Measurements from ENCODE around the gene IL17C. TPM values are rescaled to one million over a fixed set of nuclear protein-coding genes. Genes with fewer than 3 reads are reported as not detected.

The IL17C gene
- total and polyA plus RNA-seq, 12 donors = not detected

- Histone ChIP-seq H3K27me3 (no peaks in the 10 kb centered on the region), H3K27ac (no peak overlapping the region), H3K4me1 (replicated peaks in 1 of 2) (peaks cover 0 to 6% of the 10 kb centered on the region in 2 donors), H3K9me3 (replicated peaks in 1 of 3) (no peaks in the 10 kb centered on the region), H3K4me3 (no peak overlapping the region), H3K36me3 (replicated peaks in 1 of 2) (peaks cover 0 to 64% of the 10 kb centered on the region in 2 donors)
- intact Hi-C loops (cut with DNase I) = no loop called here
- no peak for DNase-seq
- no peak for TF ChIP-seq POLR2A (IDR thresholded peaks at IDR 0.05)
- TF ChIP-seq CTCF (IDR thresholded peaks at IDR 0.05) = no peak
- 84 to 97% (median 85%) methylated on average over 8 to 9 of the region's 9 CpGs for WGBS, 4 donors
Observed at GRCh38 chr16:88629835-88630234, 8.5 kb upstream of the IL17C start.

- H3K4me1 ChIP-seq (replicated peaks in 1 of 2) = peaks cover 0 to 6% of the 10 kb centered on the region in 2 donors
- TF ChIP-seq CTCF (IDR thresholded peaks at IDR 0.05) (no peak), POLR2A (IDR thresholded peaks at IDR 0.05) (no peak)
- no peak overlapping the region for H3K4me3 ChIP-seq
- intact Hi-C loops (cut with DNase I) = no loop called here
- peaks cover 0 to 58% of the 10 kb centered on the region in 2 donors for H3K36me3 ChIP-seq (replicated peaks in 1 of 2)
- H3K9me3 ChIP-seq (replicated peaks in 1 of 3) = no peaks in the 10 kb centered on the region
- H3K27me3 ChIP-seq = no peaks in the 10 kb centered on the region
- WGBS, 4 donors = 85 to 100% (median 87%) methylated on average over 2 to 12 of the region's 12 CpGs
- no peak for DNase-seq
- H3K27ac ChIP-seq = no peak overlapping the region
Observed at GRCh38 chr16:88630433-88630832, 7.9 kb upstream of the IL17C start.

GRCh38 chr16:88630941-88631340 is 7.4 kb upstream of the IL17C start:
- Histone ChIP-seq H3K9me3 (replicated peaks in 1 of 3) (no peaks in the 10 kb centered on the region), H3K36me3 (replicated peaks in 1 of 2) (peaks cover 0 to 55% of the 10 kb centered on the region in 2 donors), H3K4me3 (no peak overlapping the region), H3K4me1 (replicated peaks in 1 of 2) (peaks cover 0 to 6% of the 10 kb centered on the region in 2 donors), H3K27me3 (no peaks in the 10 kb centered on the region), H3K27ac (peak overlapping the region in 1 of 5 donors; percentile 27)
- 67 to 83% (median 68%) methylated on average over 14 to 23 of the region's 23 CpGs for WGBS, 4 donors
- no peak for TF ChIP-seq CTCF (IDR thresholded peaks at IDR 0.05)
- no peak for TF ChIP-seq POLR2A (IDR thresholded peaks at IDR 0.05)
- intact Hi-C loops (cut with DNase I) = no loop called here
- peak in 3 of 7 donors; percentile 44 to 65 (median 52) for DNase-seq

DNA sequence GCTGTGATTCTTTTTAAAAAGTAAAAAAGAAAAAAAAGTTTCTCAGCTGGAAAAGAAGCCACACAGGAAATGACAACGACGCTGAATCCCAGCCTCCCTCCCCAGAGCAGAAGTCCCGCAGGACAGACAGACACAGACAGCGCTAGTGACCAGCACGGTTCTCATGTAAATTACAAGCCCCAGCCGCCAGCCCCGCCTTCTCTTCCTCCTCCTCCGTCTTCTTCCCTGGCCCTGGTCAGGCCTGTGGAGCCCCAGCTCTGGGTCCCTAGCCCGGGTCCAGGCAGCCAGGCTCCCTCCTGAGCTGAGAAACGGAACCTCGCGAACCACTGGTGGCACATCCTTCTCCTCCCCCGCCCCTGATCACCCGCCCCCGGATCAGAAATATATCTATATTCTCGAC is 7.0 kb upstream of the IL17C start:
- intact Hi-C loops (cut with DNase I) = no loop called here
- H3K36me3 ChIP-seq (replicated peaks in 1 of 2) = peaks cover 0 to 50% of the 10 kb centered on the region in 2 donors
- no peaks in the 10 kb centered on the region for H3K9me3 ChIP-seq (replicated peaks in 1 of 3)
- no peak overlapping the region for H3K27ac ChIP-seq
- H3K27me3 ChIP-seq = no peaks in the 10 kb centered on the region
- DNase-seq = no peak
- TF ChIP-seq POLR2A (IDR thresholded peaks at IDR 0.05) = no peak
- no peak for TF ChIP-seq CTCF (IDR thresholded peaks at IDR 0.05)
- peaks cover 0 to 6% of the 10 kb centered on the region in 2 donors for H3K4me1 ChIP-seq (replicated peaks in 1 of 2)
- H3K4me3 ChIP-seq = no peak overlapping the region
- WGBS, 4 donors = 76 to 81% (median 78%) methylated on average over 16 of the region's 16 CpGs
